SK-N-SH treated with all-trans-retinoic acid at 6 μM for 48 hours (cell line): Measurements from ENCODE around the gene CYP27B1.

Source experiments
- ESRRG ChIP-seq: fragments of 250-450 bp; sonication (Bioruptor Pico); IDR thresholded peaks from 2 replicates; pipeline ENCODE4 v1.6.1; 2021; ENCODE audit warnings: mild to moderate bottlenecking
- OSR1 ChIP-seq: fragments of 250-450 bp; sonication (Bioruptor Pico); IDR thresholded peaks from 2 replicates; pipeline ENCODE4 v1.8.0; 2022; ENCODE audit warnings: moderate library complexity, mild to moderate bottlenecking, inconsistent platforms
- TCF4 ChIP-seq: fragments of 250-450 bp; sonication (Bioruptor Pico); IDR thresholded peaks from 2 replicates; pipeline ENCODE4 v1.8.0; 2021; ENCODE audit warnings: mild to moderate bottlenecking, moderate library complexity, borderline replicate concordance
- TF ChIP-seq, protein P1 (sequence below): fragments of 250-450 bp; sonication (Bioruptor Pico); IDR thresholded peaks from 2 replicates; pipeline ENCODE4 v1.8.0; 2020; ENCODE audit warnings: mild to moderate bottlenecking, moderate library complexity, borderline replicate concordance
- TF ChIP-seq, protein P2 (sequence below): fragments of 250-450 bp; sonication (Bioruptor Pico); IDR thresholded peaks from 2 replicates; pipeline ENCODE4 v1.5.1; 2020; ENCODE audit warnings: low read depth, mild to moderate bottlenecking, moderate library complexity

- no peak for TF ChIP-seq TCF4
- TF ChIP-seq, protein P1, sequence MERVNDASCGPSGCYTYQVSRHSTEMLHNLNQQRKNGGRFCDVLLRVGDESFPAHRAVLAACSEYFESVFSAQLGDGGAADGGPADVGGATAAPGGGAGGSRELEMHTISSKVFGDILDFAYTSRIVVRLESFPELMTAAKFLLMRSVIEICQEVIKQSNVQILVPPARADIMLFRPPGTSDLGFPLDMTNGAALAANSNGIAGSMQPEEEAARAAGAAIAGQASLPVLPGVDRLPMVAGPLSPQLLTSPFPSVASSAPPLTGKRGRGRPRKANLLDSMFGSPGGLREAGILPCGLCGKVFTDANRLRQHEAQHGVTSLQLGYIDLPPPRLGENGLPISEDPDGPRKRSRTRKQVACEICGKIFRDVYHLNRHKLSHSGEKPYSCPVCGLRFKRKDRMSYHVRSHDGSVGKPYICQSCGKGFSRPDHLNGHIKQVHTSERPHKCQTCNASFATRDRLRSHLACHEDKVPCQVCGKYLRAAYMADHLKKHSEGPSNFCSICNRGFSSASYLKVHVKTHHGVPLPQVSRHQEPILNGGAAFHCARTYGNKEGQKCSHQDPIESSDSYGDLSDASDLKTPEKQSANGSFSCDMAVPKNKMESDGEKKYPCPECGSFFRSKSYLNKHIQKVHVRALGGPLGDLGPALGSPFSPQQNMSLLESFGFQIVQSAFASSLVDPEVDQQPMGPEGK (CRISPR knock-in tag) = no peak
- no peak for TF ChIP-seq OSR1 (CRISPR knock-in tag)
- TF ChIP-seq, protein P2, sequence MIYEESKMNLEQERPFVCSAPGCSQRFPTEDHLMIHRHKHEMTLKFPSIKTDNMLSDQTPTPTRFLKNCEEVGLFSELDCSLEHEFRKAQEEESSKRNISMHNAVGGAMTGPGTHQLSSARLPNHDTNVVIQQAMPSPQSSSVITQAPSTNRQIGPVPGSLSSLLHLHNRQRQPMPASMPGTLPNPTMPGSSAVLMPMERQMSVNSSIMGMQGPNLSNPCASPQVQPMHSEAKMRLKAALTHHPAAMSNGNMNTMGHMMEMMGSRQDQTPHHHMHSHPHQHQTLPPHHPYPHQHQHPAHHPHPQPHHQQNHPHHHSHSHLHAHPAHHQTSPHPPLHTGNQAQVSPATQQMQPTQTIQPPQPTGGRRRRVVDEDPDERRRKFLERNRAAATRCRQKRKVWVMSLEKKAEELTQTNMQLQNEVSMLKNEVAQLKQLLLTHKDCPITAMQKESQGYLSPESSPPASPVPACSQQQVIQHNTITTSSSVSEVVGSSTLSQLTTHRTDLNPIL (CRISPR knock-in tag) = no peak
- TF ChIP-seq ESRRG (CRISPR knock-in tag) = no peak
Measured at GRCh38 chr12:57783466-57783801, 16.6 kb upstream of the CYP27B1 start.
